Right atrium auricular region (tissue), 2 donors: ENCODE data around the gene NAB2. TPM values are rescaled to one million over a fixed set of nuclear protein-coding genes. Genes with fewer than 3 reads are reported as not detected.

Source experiments
- DNase-seq: peaks from one replicate; pipeline ENCODE4 v3.0.0-alpha.2; 2019; ENCODE audit warnings: low spot score
- H3K27ac ChIP-seq, 2 donors: fragments of 200-600 bp; sonication (generic); 1 replicate in 1 of 2; 2 replicates in 1 of 2; pipeline ENCODE4 v1.5.1; 2016 to 2019
- H3K27me3 ChIP-seq, 2 donors: fragments of 200-600 bp; sonication (generic); one replicate each; pipeline versions ENCODE4 v1.5.1 to v1.6.0; 2017 to 2019
- H3K36me3 ChIP-seq: fragments of 200-600 bp; sonication (generic); one replicate; pipeline ENCODE4 v1.5.1; 2016
- H3K4me1 ChIP-seq, 2 donors: fragments of 200-600 bp; sonication (generic); one replicate each; pipeline versions ENCODE4 v1.5.1 to v1.6.0; 2017 to 2019
- H3K4me3 ChIP-seq, 2 donors: fragments of 200-600 bp; sonication (generic); 1 replicate in 1 of 2; 2 replicates in 1 of 2; pipeline ENCODE4 v1.5.1; 2017 to 2019; ENCODE audit warnings: mild to moderate bottlenecking in 1 of 2, moderate library complexity in 1 of 2
- H3K9me3 ChIP-seq, 2 donors: fragments of 200-600 bp; sonication (generic); one replicate each; pipeline ENCODE4 v1.5.1; 2019
- CTCF ChIP-seq, 2 donors: fragments of 200-600 bp; sonication (generic); IDR thresholded peaks; one replicate each; pipeline ENCODE4 v1.5.1; 2019; ENCODE audit warnings: antibody characterized with exemption in 2 of 2
- total RNA-seq, 2 donors: library from RNA; depleted of rRNA; stranded (reverse); fragments of >200 nt; gene quantifications; one replicate each; pipeline ENCODE4 v1.1.0, GENCODE V29; 2016

NAB2 gene
- total RNA-seq, 2 donors from 2014 or later: 9.0 to 21.1 TPM

GRCh38 chr12:57126561-57126960, 37.6 kb downstream of the NAB2 start:
- H3K4me3 ChIP-seq: no peak overlapping the region
- peak overlapping the region; percentile 97 to 98 for H3K27ac ChIP-seq
- H3K27me3 ChIP-seq: no peaks in the 10 kb centered on the region
- H3K4me1 ChIP-seq: peaks cover 0 to 38% of the 10 kb centered on the region in 2 donors
- no peaks in the 10 kb centered on the region for H3K36me3 ChIP-seq
- H3K9me3 ChIP-seq: no peaks in the 10 kb centered on the region
- DNase-seq: no peak
- no peak for TF ChIP-seq CTCF (IDR thresholded peaks at IDR 0.05)

GRCh38 chr12:57127101-57127725, 38.3 kb downstream of the NAB2 start:
- H3K27me3 ChIP-seq: no peaks in the 10 kb centered on the region
- H3K36me3 ChIP-seq: no peaks in the 10 kb centered on the region
- H3K9me3 ChIP-seq: no peaks in the 10 kb centered on the region
- H3K27ac ChIP-seq: peak overlapping the region; percentile 97 to 98
- peak; percentile 81 for DNase-seq
- TF ChIP-seq CTCF (IDR thresholded peaks at IDR 0.05): peak in 1 of 2 donors; percentile 62
- peak overlapping the region; percentile 61 to 77 for H3K4me3 ChIP-seq
- H3K4me1 ChIP-seq: peaks cover 0 to 44% of the 10 kb centered on the region in 2 donors

- peak; percentile 85 for DNase-seq
- no peaks in the 10 kb centered on the region for H3K9me3 ChIP-seq
- no peaks in the 10 kb centered on the region for H3K36me3 ChIP-seq
- no peak for TF ChIP-seq CTCF (IDR thresholded peaks at IDR 0.05)
- H3K4me1 ChIP-seq: peaks cover 0 to 51% of the 10 kb centered on the region in 2 donors
- no peaks in the 10 kb centered on the region for H3K27me3 ChIP-seq
- H3K27ac ChIP-seq: peak within 1 kb of the TSS; percentile 97 to 98
- H3K4me3 ChIP-seq: peak within 1 kb of the TSS; percentile 61 to 77
Measured at GRCh38 chr12:57127726-57128518, 39.0 kb downstream of the NAB2 start, which contains the start of gene LRP1. LRP1 (plus strand) TSS chr12:57128483; CDS start chr12:57128965, 482 bp downstream.

DNA sequence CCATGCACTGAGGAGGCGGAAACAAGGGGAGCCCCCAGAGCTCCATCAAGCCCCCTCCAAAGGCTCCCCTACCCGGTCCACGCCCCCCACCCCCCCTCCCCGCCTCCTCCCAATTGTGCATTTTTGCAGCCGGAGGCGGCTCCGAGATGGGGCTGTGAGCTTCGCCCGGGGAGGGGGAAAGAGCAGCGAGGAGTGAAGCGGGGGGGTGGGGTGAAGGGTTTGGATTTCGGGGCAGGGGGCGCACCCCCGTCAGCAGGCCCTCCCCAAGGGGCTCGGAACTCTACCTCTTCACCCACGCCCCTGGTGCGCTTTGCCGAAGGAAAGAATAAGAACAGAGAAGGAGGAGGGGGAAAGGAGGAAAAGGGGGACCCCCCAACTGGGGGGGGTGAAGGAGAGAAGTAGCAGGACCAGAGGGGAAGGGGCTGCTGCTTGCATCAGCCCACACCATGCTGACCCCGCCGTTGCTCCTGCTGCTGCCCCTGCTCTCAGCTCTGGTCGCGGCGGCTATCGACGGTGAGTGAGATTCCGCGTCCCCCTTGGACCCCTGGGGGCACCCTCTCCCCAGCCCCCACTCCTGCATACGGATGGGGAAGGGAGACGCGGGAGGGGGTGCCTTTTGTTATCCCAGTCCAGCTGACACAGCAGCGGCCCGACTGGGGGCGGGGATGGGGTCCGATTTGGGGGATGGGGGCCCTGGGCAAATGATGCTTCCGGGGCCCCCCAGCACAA, 39.8 kb downstream of the NAB2 start:
- Histone ChIP-seq H3K9me3 (no peaks in the 10 kb centered on the region), H3K4me1 (peaks cover 0 to 59% of the 10 kb centered on the region in 2 donors), H3K4me3 (peak overlapping the region; percentile 61 to 77), H3K36me3 (no peaks in the 10 kb centered on the region), H3K27ac (peak overlapping the region; percentile 97 to 98), H3K27me3 (no peaks in the 10 kb centered on the region)
- DNase-seq: no peak
- no peak for TF ChIP-seq CTCF (IDR thresholded peaks at IDR 0.05)

GRCh38 chr12:57129321-57129842, 40.5 kb downstream of the NAB2 start:
- peak overlapping the region; percentile 97 to 98 for H3K27ac ChIP-seq
- H3K4me3 ChIP-seq: peak overlapping the region; percentile 61 to 77
- TF ChIP-seq CTCF (IDR thresholded peaks at IDR 0.05): no peak
- H3K36me3 ChIP-seq: no peaks in the 10 kb centered on the region
- peaks cover 0 to 66% of the 10 kb centered on the region in 2 donors for H3K4me1 ChIP-seq
- no peaks in the 10 kb centered on the region for H3K9me3 ChIP-seq
- no peaks in the 10 kb centered on the region for H3K27me3 ChIP-seq
- no peak for DNase-seq
